GM19023 (cell line): ENCODE data around the gene SMYD4.
A peak's percentile ranks its signal among the peaks of the same experiment; 100 is the strongest.
"Not testable (repeated sequence)": the region's sequence is repeated elsewhere in the genome, so short reads cannot be mapped to it uniquely, and the experiment has no call there.

Source experiments
- ATAC-seq: cut with Tn5 transposase; IDR thresholded peaks from one replicate; pipeline ENCODE4 v1.9.1; 2021; ENCODE audit warnings: mild to moderate bottlenecking, moderate library complexity; ENCODE audit not compliant: unreplicated experiment

SMYD4 gene

DNA sequence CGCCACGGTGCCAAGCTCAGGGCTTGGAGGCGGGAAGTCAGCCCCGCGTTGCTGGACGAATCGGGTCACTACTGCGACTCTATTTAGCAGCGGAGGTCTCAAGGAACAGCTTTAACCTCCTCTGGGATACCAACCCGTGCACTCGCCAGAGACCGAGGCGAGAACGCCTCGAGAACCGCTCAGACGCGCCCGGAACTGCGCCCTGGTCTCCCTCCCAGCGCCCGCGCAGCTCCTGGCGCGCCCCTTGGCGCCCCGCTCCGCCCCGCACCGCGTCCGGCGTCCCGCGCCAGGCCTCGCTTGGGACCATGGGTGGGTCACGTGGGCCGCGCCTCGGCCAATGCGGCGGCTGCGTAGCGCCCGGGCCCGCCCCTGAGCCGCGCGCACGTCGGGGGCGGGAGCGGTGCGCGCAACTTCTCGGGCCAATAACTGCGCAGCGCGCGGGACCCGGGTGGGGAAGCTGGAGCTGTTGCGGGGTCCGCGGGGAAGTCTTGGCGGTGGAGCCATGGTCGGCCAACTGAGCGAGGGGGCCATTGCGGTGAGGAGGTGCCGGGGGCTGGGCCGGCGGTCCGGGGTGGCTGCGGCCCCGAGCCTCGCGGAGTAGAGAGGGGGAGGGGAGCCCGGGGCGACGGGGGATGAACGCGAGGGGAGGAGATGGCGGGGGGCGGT, at the start of gene SMYD4, which contains the start of gene RPA1:
SMYD4 (minus strand) TSS at position 311 of the 666 bp plus-strand sequence. CDS start 1,908 bp downstream, outside the sequence.
RPA1 (plus strand) TSS at position 414 of the 666 bp plus-strand sequence; CDS start at position 503, 89 bp downstream.
- ATAC-seq = peak; percentile 87

GRCh38 chr17:1878419-1879121, 48.9 kb upstream of the SMYD4 start:
- no peak for ATAC-seq

DNA sequence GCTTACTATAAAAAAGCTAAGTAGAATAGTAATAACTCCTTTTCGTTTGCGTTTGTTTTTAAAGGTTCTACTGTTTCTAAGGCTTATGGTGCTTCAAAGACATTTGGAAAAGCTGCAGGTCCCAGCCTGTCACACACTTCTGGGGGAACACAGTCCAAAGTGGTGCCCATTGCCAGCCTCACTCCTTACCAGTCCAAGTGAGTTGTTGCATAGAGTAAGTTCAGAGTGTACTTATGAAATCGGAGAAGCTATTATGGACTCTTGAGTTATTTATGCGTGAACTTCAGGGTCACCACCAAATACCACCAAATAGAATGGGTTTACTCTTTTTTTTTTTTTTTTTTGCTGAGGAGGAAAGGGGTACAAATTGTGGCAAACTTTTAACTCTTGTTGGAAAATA, 45.9 kb upstream of the SMYD4 start:
- ATAC-seq = no peak

GRCh38 chr17:1873418-1873817, 43.7 kb upstream of the SMYD4 start:
- no peak for ATAC-seq

GRCh38 chr17:1872976-1873375, 43.3 kb upstream of the SMYD4 start:
- no peak for ATAC-seq

DNA sequence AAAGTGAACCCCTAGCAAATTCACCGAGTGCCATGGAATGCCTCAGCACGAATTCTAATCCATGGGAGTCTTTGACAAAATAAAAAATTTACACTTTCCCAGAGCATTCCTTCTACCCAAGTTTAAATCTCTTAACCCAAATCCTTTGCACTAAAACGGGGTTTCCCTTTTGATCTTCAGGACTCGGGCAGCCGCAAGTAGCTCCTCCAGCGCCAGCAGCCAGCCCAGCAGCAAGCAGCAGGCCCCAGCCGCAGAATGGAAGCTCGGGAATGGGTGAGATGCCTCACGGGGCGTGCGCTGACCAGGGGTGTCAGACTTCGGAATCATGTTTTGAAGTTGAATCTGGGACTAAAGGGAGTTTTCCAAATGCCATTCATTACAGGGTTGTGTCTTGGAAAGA, 42.6 kb upstream of the SMYD4 start:
- ATAC-seq = no peak

DNA sequence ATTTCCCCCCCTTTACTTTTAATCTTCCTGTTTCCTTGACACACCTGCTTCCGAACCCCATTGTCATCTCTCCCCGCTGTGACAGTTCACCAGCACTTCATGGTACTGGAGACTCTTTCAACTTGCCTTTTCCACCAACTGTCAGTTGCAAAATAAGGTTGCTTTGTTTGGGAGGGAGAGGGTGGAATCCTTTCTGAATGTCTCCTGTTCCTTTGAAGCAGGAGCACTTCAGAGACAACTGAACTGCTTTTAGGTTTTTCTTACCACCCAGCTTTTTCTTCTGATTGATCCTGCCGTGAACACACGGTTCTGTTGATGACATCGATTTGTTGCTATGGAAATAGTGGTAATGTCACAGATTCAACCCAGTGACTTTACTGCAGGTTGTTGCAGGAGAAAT, 42.1 kb upstream of the SMYD4 start:
- no peak for ATAC-seq

- ATAC-seq = no peak
Measured at GRCh38 chr17:1870592-1870991, 40.9 kb upstream of the SMYD4 start.

GRCh38 chr17:1868090-1868489, 38.4 kb upstream of the SMYD4 start:
- ATAC-seq = no peak

GRCh38 chr17:1867307-1867706, 37.6 kb upstream of the SMYD4 start:
- ATAC-seq = no peak

DNA sequence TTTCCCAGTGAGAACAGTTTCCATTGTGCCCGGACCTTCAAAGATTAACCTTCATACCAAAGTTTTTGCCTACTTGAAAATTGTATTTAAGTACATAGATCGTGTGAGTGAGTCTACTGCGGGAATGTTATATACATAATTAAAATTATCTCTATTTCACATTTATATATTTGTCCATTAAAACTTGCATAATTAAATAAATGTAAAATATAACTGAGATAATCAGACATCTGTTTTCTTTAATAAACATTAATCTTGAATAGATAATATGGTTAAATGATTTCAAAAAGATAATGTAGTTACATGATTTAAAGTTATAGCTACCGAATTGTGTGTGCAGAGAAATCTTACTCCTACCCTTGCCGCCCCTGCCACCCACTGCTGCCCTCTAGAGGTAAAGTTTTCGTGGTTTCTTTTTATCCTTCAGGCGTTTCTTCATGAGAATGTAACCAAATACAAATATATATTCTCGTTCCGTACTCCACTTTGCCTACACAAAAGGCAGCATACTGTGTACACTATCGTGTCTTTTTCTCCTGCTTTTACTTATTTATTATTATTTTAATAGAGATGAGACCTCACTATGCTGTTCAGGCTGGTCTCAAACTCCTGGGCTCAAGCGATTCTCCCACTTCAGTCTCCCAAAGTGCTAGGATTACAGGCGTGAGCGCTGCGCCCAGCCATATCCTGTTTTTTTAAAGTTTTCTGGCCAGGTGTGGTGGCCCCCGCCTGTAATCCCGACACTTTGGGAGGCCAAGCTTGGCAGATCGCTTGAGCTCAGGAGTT, 35.7 kb upstream of the SMYD4 start:
- ATAC-seq = no peak

GRCh38 chr17:1861391-1862010, 31.8 kb upstream of the SMYD4 start:
- no peak for ATAC-seq

- ATAC-seq = no peak
Measured at GRCh38 chr17:1860978-1861377, 31.3 kb upstream of the SMYD4 start.

DNA sequence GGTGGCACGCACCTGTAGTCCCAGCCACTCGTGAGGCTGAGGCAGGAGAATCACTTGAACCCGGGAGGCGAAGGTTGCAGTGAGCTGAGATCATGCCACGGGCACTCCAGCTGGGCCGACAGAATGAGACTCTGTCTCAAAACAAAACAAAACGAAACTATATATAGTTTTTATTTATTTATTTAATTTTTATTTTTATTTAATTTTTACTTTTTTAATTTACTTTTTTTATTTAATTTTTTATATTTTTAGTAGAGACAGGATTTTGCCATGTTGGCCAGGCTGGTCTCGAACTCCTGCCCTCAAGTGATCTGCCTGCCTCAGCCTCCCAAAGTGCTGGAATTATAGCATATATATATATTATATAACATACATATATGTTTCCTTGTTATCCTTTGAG, 26.8 kb upstream of the SMYD4 start:
- ATAC-seq = not testable (repeated sequence)

GRCh38 chr17:1853698-1854097, 24.0 kb upstream of the SMYD4 start:
- ATAC-seq = no peak

DNA sequence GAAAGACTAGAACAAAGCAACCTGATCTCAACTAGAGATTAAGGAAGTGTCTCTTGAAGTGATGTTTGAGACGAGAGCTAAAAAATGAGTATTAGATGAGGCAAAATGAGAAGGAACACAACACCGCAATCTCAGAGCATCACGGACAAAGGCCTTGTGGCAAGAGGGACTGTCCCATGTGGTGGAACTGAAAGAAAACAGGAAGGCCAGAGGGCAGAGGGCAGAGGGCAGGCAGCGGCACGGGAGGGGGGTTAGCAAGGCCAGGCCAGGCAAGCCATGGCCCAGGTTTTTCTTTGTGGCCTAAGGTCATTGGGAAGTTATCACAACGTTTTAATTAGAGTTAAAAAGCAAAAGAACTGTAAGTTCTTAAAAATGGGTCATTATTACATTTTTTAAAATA, 22.6 kb upstream of the SMYD4 start:
- ATAC-seq = no peak

DNA sequence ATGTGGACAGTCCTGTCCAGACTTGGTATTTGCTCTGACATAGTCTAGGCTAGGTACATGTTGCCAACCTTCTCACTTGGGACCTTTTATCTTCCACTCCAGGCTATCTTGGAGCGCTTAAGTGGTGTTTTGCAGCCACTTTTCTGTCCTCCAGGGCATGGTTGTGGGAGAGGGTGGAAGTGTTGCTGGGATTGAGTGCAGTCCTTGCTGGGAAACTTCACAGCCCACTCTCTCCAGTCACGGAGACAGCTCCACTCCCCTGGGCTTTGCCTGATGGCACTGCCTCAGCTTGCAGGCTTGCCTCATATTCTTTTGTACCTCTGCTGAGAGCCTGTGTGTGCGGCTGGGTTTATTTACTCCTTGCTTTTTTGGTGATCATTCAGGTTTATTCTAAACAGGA, 17.5 kb upstream of the SMYD4 start:
- ATAC-seq = no peak

DNA sequence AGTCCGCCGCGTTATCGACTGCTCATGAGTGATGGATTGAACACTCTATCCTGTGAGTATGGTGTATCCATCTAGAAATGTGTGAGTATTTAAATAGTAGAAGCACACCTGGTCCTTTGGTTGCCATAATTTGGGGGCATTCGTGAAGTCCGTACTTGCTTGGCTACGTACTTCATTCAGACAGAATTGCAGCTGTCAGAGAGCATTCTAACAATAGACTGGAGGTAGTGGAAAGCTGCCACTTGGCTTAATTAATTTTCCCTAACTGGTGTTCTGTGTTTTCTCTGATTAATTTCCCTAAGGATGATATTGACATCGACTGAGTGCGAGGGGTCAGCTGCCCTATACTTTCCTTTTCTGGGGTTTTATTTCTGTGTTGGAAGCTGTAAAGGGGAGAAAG, 14.2 kb upstream of the SMYD4 start:
- ATAC-seq = no peak

GRCh38 chr17:1839516-1839915, 9.8 kb upstream of the SMYD4 start:
- no peak for ATAC-seq

DNA sequence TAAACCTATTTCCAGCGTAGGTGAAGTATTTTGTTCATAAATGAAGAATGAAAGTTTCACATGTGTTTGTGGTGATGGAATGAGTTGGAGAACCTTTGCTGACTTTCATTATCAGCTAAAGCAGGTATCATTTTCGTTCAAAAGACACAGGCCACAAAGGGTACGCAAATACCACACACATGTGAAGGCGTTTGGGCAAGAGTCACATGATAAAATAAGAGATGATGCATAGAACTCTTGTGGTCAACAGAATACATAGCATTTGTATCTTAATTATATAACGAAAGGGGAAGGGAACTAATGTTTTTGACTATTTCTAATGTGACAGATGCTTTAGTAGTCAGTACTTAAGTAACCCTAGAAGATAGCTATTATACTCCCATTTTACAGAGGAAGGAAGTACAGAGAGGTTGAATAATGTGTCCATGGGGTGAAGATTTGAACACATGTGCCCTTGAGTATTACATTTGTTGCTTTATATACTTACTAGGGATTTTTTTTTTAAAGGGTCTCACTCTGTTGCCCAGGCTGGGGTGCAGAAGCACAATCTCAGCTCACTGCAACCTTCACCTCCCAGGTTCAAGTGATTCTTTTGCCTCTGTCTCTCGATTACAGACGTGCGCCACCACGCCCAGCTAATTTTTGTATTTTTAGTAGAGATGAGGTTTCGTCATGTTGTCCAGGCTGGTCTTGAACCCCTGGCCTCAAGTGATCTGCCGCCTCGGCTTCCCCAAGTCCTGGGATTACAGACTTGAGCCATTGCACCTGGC, 4.9 kb upstream of the SMYD4 start:
- ATAC-seq = peak; percentile 41

- ATAC-seq = no peak
Measured at GRCh38 chr17:1830288-1830687, 586 bp upstream of the SMYD4 start.
